Lung (tissue), 12 donors: Measurements from ENCODE around the gene AGBL4. TPM values are rescaled to one million over a fixed set of nuclear protein-coding genes. Genes with fewer than 3 reads are reported as not detected.
A peak's percentile ranks its signal among the peaks of the same experiment; 100 is the strongest.

Experiments used
- ATAC-seq: fragments of 200-7000 bp; cut with Tn5 transposase; one replicate; pipeline ENCODE4 v1.9.1; 2020; ENCODE audit warnings: moderate number of reproducible peaks; ENCODE audit not compliant: insufficient read depth, low FRiP score
- DNase-seq, 3 donors: peaks; one replicate each; pipeline ENCODE4 v3.0.0-alpha.2; 2013 to 2017
- H3K27ac ChIP-seq, 2 donors: one replicate each; pipeline ENCODE4 v1.5.1; 2013; ENCODE audit warnings: mild to moderate bottlenecking in 2 of 2, moderate library complexity in 2 of 2, control low read depth in 1 of 2, inconsistent platforms in 1 of 2, low read depth in 1 of 2, low read length in 1 of 2
- H3K27me3 ChIP-seq, 3 donors: one replicate each; pipeline ENCODE4 v1.5.1; 2013; ENCODE audit warnings: low read length in 2 of 3; ENCODE audit not compliant: control insufficient read depth in 3 of 3, insufficient read depth in 3 of 3
- H3K36me3 ChIP-seq, 4 donors: one replicate each; pipeline ENCODE4 v1.5.1; 2013; ENCODE audit warnings: low read length in 4 of 4, mild to moderate bottlenecking in 1 of 4, moderate library complexity in 1 of 4; ENCODE audit not compliant: control insufficient read depth in 4 of 4, insufficient read depth in 4 of 4
- H3K4me1 ChIP-seq, 5 donors: one replicate each; pipeline ENCODE4 v1.5.1; 2013; ENCODE audit warnings: low read length in 5 of 5, mild to moderate bottlenecking in 2 of 5, moderate library complexity in 1 of 5; ENCODE audit not compliant: control insufficient read depth in 5 of 5, insufficient read depth in 5 of 5
- H3K4me3 ChIP-seq: one replicate; pipeline ENCODE4 v1.5.1; 2013; ENCODE audit warnings: mild to moderate bottlenecking, control low read depth, moderate library complexity
- H3K9ac ChIP-seq, 2 donors: one replicate each; pipeline ENCODE4 v1.5.1; 2013; ENCODE audit warnings: low read length in 2 of 2, control low read depth in 1 of 2; ENCODE audit not compliant: insufficient read depth in 1 of 2
- H3K9me3 ChIP-seq, 4 donors: one replicate each; pipeline ENCODE4 v1.5.1; 2013; ENCODE audit warnings: low read length in 3 of 4, mild to moderate bottlenecking in 1 of 4, moderate library complexity in 1 of 4; ENCODE audit not compliant: control insufficient read depth in 4 of 4, insufficient read depth in 3 of 4
- WGBS, 2 donors: extraction: QIAGEN DNeasy Blood & Tissue Kit; methylation state at CpG; one replicate each; pipeline ENCODE4 v1.1.7; 2013; 5-methylcytosine and 5-hydroxymethylcytosine counted together
- polyA plus RNA-seq, 2 donors: library from polyadenylated mRNA; stranded (reverse); fragments of 200-250 nt; gene quantifications; one replicate each; pipeline ENCODE4 v1.2.1, GENCODE V29; 2013
- total RNA-seq, 2 donors: library from RNA; depleted of rRNA in 1 of 2; stranded (reverse); fragments of >200 nt in 1 of 2; gene quantifications; one replicate each; pipeline ENCODE4 v1.2.1, GENCODE V29; 2014 to 2021
- TF ChIP-seq, protein P1 (sequence below): IDR thresholded peaks from 2 replicates; pipeline ENCODE4 v1.5.1; 2012; ENCODE audit warnings: mild to moderate bottlenecking; ENCODE audit errors: control extremely low read depth, extremely low read depth
- donor health status: control.
- donor health status: control.
- donor health status: Bipolar disorder and iron deficiency.
- donor health status: healthy.
- donor health status: DM: yes; HTN: yes; CAD: no.

AGBL4 gene
- total and polyA plus RNA-seq, 4 donors, result 0.24 to 7.5 (median 2.6) TPM

- peak in 1 of 3 donors; percentile 11 for DNase-seq
Observed at GRCh38 chr1:49199564-49199963, 824.2 kb downstream of the AGBL4 start.

DNA sequence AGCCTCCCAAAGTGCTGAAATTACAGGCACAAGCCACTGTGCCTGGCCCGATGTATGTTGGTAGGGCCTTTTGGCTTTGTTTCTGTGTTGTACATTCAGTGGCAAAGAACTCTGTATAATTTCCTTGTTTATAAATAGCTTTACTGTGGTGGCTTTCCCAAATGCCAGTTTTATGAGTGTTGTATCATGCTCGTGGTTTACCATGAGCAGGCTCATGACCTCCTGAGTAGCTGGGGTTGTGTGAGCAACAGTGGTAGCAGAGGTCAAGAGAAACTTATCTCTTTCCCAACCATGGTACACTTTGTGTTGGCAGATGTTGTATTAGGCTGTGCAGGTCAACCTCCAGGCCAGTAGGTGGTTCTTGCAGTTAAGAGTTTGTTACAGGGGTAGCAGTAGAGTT, 826.7 kb downstream of the AGBL4 start:
- 86 to 91% methylated on average over 2 of the region's 2 CpGs for WGBS, 2 donors
- Histone ChIP-seq H3K9me3 (peaks cover 0 to 12% (median 2%) of the 10 kb centered on the region in 4 donors), H3K9ac (no peak overlapping the region), H3K4me3 (no peak overlapping the region), H3K4me1 (no peaks in the 10 kb centered on the region), H3K36me3 (no peaks in the 10 kb centered on the region), H3K27ac (no peak overlapping the region), H3K27me3 (no peaks in the 10 kb centered on the region)
- ATAC-seq (no peak), DNase-seq (no peak)
- TF ChIP-seq, protein P1, sequence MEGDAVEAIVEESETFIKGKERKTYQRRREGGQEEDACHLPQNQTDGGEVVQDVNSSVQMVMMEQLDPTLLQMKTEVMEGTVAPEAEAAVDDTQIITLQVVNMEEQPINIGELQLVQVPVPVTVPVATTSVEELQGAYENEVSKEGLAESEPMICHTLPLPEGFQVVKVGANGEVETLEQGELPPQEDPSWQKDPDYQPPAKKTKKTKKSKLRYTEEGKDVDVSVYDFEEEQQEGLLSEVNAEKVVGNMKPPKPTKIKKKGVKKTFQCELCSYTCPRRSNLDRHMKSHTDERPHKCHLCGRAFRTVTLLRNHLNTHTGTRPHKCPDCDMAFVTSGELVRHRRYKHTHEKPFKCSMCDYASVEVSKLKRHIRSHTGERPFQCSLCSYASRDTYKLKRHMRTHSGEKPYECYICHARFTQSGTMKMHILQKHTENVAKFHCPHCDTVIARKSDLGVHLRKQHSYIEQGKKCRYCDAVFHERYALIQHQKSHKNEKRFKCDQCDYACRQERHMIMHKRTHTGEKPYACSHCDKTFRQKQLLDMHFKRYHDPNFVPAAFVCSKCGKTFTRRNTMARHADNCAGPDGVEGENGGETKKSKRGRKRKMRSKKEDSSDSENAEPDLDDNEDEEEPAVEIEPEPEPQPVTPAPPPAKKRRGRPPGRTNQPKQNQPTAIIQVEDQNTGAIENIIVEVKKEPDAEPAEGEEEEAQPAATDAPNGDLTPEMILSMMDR, result no peak

More at GRCh38 chr1:49199564-49199963, 824.2 kb downstream of the AGBL4 start:
- TF ChIP-seq, protein P1, result no peak
- peaks cover 0 to 12% (median 3%) of the 10 kb centered on the region in 4 donors for H3K9me3 ChIP-seq
- H3K4me3 ChIP-seq, result no peak overlapping the region
- ATAC-seq, result no peak
- no peaks in the 10 kb centered on the region for H3K27me3 ChIP-seq
- no peaks in the 10 kb centered on the region for H3K36me3 ChIP-seq
- no peak overlapping the region for H3K27ac ChIP-seq
- H3K9ac ChIP-seq, result no peak overlapping the region
- no peaks in the 10 kb centered on the region for H3K4me1 ChIP-seq

DNA sequence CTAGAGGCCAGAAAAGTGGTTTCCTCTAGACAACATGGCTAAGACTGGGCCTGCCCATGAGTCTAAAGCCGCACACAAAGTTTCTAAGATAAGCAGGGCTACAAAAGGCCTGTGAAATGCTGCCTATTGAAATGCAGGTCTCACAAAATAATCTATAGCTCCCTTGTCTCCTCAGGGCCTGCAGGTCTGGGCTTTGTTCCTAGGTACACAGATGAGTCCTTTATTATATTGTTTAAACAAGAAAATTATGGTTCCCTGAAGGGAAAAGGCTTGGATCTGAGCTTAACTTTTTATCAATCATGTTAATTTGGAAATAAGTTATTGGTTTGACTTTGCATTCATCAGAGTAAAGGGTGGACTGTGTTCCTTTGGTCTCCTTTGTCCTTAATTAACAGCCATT, 833.6 kb downstream of the AGBL4 start:
- Histone ChIP-seq H3K4me3 (no peak overlapping the region), H3K9ac (no peak overlapping the region), H3K4me1 (no peaks in the 10 kb centered on the region), H3K27me3 (no peaks in the 10 kb centered on the region), H3K27ac (no peak overlapping the region), H3K36me3 (no peaks in the 10 kb centered on the region), H3K9me3 (no peaks in the 10 kb centered on the region)
- DNase-seq, result no peak
- WGBS, 2 donors, result 93 to 97% methylated on average over 1 of the region's 1 CpG
- no peak for ATAC-seq
- TF ChIP-seq, protein P1, result no peak

GRCh38 chr1:49187056-49187455, 836.7 kb downstream of the AGBL4 start:
- Histone ChIP-seq H3K36me3 (no peaks in the 10 kb centered on the region), H3K27me3 (no peaks in the 10 kb centered on the region), H3K4me1 (no peaks in the 10 kb centered on the region), H3K9me3 (no peaks in the 10 kb centered on the region), H3K9ac (no peak overlapping the region), H3K27ac (no peak overlapping the region), H3K4me3 (no peak overlapping the region)
- ATAC-seq (no peak), DNase-seq (no peak)
- WGBS, 2 donors, result 89 to 92% methylated on average over 3 of the region's 3 CpGs
- TF ChIP-seq, protein P1, result no peak
